22Rv1 (cell line): ENCODE measurements around the gene LRMDA.

Experiments
- CTCF ChIP-seq: fragments of 450-650 bp; IDR thresholded peaks from 2 replicates; pipeline ENCODE4 v1.5.1; 2017; ENCODE audit warnings: mild to moderate bottlenecking
- ZFX ChIP-seq: fragments of 450-650 bp; IDR thresholded peaks from 2 replicates; pipeline ENCODE4 v1.6.1; 2017; ENCODE audit warnings: antibody characterized with exemption, borderline replicate concordance

- TF ChIP-seq CTCF (no peak), ZFX (no peak)
These were observed 93.6 kb downstream of the LRMDA start for GRCh38 chr10:75525067-75525466.
